Activated CD4-positive, CD25-positive, alpha-beta regulatory T cell treated with anti-CD3 and anti-CD28 coated beads, Interleukin-2, amount 50 U/mL, for 24 hours (primary cell): ENCODE data around the gene SAE1.
"Not testable (repeated sequence)": the region's sequence is repeated elsewhere in the genome, so short reads cannot be mapped to it uniquely, and the experiment has no call there.

ENCODE experiments used
- ATAC-seq, 2 donors: fragments of 150-1000 bp; cut with Tn5 transposase; one replicate each; pipeline ENCODE4 v1.10.0; 2021; ENCODE audit warnings: mild to moderate bottlenecking in 1 of 2, moderate library complexity in 1 of 2

SAE1 gene

GRCh38 chr19:47243364-47243775 lies 112.7 kb downstream of the SAE1 start:
- peak in 1 of 2 donors; percentile 3 for ATAC-seq

GRCh38 chr19:47243776-47244547 lies 113.3 kb downstream of the SAE1 start:
- ATAC-seq: peak; percentile 82 to 84

GRCh38 chr19:47247308-47247990 lies 116.8 kb downstream of the SAE1 start:
- ATAC-seq: no peak

- ATAC-seq: not testable (repeated sequence)
Measured at GRCh38 chr19:47253016-47253415, 122.4 kb downstream of the SAE1 start.

- no peak for ATAC-seq
Measured at GRCh38 chr19:47253467-47253881, 122.8 kb downstream of the SAE1 start.

GRCh38 chr19:47253970-47254369 lies 123.3 kb downstream of the SAE1 start:
- no peak for ATAC-seq

GRCh38 chr19:47255879-47256692 lies 125.5 kb downstream of the SAE1 start, which contains the start of gene CCDC9:
TSS of gene CCDC9 (plus strand) at chr19:47256525. CDS start at chr19:47258401, 1,876 bp downstream.
- ATAC-seq: peak; percentile 75 to 77

GRCh38 chr19:47256693-47257410 lies 126.2 kb downstream of the SAE1 start:
- peak; percentile 82 to 83 for ATAC-seq

- ATAC-seq: no peak
Measured at GRCh38 chr19:47257411-47258169, 127.0 kb downstream of the SAE1 start.

- no peak for ATAC-seq
Measured at GRCh38 chr19:47258434-47258833, 127.8 kb downstream of the SAE1 start.

- ATAC-seq: no peak
Measured at GRCh38 chr19:47258895-47259555, 128.4 kb downstream of the SAE1 start.
